Measurements from ENCODE around the gene HSD11B1L. TPM values are rescaled to one million over a fixed set of nuclear protein-coding genes. Genes with fewer than 3 reads are reported as not detected.

HSD11B1L gene
- total RNA-seq, 1 donor from 2014 or later, result 6.6 TPM

DNA sequence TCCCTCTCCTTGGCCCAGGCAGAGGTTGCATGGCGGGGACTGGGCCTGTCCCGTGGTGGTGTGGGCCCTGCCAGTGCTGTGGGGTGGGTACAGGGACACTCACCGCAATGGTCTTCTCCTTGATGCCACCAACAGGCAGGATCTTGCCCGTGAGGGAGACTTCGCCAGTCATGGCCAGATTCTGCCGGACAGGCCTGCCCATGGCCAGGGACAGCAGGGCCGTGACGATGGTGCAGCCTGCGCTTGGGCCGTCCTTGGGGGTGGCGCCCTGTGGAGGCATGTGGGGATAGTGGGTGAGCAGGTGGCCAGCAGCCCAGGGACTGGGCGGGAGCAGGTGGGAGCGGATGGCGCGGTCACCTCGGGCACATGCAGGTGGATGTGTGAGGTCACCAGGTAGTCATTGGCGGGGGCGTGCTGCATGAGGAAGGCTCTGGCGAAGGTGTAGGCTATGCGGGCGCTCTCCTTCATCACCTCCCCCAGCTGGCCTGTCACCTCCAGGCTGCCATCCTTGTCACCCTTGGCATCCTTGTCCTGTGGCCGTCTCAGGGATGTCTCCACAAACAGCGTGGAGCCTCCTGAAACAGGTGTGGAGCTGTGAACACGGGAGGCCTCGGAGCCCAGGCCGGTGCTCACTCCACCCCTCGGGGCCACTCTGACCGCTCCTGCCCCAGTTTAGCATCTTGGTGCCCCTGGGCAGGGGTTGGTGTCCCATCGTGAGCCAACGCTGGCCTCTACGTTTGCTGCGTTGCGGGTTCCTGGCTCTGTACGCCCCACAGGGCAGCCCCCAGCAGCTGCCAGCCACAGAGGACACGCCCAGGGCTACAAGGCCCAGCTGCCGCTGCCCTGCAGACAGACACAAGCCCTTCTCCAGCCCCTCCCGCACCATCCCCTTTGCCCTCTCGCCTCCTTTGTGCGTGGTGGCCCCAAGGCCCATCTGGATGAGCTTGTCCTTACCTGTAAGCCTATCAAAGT lies 12.7 kb downstream of the HSD11B1L start:
- Histone ChIP-seq H3K36me3 (peaks cover 62% of the 10 kb centered on the region), H3K27me3 (no peaks in the 10 kb centered on the region), H3K4me1 (peaks cover 9% of the 10 kb centered on the region), H3K9me3 (no peaks in the 10 kb centered on the region), H3K4me3 (no peak overlapping the region), H3K27ac (no peak overlapping the region)
- DNase-seq, result peak; percentile 67
- TF ChIP-seq, protein P1, sequence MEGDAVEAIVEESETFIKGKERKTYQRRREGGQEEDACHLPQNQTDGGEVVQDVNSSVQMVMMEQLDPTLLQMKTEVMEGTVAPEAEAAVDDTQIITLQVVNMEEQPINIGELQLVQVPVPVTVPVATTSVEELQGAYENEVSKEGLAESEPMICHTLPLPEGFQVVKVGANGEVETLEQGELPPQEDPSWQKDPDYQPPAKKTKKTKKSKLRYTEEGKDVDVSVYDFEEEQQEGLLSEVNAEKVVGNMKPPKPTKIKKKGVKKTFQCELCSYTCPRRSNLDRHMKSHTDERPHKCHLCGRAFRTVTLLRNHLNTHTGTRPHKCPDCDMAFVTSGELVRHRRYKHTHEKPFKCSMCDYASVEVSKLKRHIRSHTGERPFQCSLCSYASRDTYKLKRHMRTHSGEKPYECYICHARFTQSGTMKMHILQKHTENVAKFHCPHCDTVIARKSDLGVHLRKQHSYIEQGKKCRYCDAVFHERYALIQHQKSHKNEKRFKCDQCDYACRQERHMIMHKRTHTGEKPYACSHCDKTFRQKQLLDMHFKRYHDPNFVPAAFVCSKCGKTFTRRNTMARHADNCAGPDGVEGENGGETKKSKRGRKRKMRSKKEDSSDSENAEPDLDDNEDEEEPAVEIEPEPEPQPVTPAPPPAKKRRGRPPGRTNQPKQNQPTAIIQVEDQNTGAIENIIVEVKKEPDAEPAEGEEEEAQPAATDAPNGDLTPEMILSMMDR (IDR thresholded peaks at IDR 0.05), result no peak
- ATAC-seq, result no peak
- intact Hi-C loops (cut with DNase I), result no loop called here

DNA sequence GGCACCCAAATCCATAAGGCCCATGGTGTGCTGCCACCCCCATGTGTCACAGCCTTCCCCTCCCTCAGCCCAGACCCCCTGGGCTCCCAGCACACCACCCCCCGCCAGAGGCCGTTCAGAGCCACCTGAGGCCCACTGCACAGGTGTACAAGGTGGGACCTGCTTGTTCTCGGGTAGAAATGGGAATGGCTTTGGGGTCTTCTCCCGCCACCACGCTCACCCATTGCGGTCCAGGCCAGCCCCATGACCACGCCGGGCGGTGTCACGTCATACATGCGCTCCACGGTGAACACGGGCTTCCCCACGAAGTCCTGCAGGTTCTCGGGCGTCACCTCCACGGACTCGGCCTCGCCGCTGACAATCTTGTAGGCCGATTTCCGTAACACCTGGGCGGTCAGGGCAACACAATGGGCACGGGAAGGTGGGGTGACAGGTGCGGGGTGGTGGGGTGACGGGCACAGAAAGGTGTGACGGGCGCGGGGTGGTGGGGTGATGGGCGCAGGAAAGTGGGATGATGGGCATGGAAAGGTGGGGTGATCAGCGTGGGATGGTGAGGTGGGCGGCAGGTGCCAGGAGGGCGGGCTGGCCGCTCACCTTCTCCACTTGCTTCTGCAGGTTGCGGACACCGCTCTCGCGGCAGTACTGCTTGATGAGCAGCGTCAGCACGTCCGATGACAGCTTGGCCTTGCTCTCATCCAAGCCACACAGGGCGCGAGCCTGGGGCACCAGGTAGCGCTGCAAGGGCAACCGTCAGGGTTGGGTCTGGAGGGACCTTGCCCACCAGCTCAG lies 13.5 kb downstream of the HSD11B1L start:
- H3K4me1 ChIP-seq, result peaks cover 9% of the 10 kb centered on the region
- H3K4me3 ChIP-seq, result no peak overlapping the region
- intact Hi-C loops (cut with DNase I), result no loop called here
- H3K9me3 ChIP-seq, result no peaks in the 10 kb centered on the region
- TF ChIP-seq, protein P1 (IDR thresholded peaks at IDR 0.05), result no peak
- H3K36me3 ChIP-seq, result peaks cover 71% of the 10 kb centered on the region
- H3K27ac ChIP-seq, result no peak overlapping the region
- ATAC-seq (no peak), DNase-seq (no peak)
- H3K27me3 ChIP-seq, result no peaks in the 10 kb centered on the region

DNA sequence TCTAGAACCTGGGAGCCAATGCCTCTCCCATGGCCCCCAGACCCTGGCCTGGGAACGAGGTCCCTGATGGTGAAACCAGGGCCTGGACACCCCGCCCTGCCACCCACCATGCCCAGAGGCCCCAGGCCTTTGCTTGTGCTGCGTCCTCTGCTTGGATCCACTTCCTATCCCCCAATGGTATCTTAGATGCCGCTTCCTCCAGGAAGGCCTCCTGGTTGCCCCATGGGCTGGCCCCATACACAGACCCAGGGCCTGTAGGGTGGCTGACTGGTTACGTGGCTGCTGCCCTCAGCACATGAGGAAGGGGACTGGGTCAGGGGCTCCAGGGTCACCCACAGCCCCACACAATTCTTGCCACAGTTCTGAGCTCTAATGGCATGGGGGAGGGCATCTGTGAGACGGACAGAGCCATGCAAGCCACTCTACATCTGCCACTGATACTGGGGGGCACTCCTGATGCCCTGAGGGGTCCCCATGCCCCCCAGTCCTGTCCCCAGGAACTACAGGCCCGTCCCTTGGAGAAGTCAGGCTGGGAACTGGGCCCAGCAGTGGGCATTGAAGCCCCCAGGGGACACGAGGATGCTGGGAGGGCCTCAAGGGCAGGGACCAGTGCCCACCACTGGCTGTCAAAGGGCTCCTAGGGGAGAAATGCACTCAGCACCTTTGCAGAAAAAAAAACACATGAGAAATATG lies 14.3 kb downstream of the HSD11B1L start:
- H3K36me3 ChIP-seq, result peaks cover 78% of the 10 kb centered on the region
- H3K27ac ChIP-seq, result no peak overlapping the region
- H3K4me3 ChIP-seq, result no peak overlapping the region
- H3K27me3 ChIP-seq, result no peaks in the 10 kb centered on the region
- intact Hi-C loops (cut with DNase I), result no loop called here
- no peaks in the 10 kb centered on the region for H3K9me3 ChIP-seq
- DNase-seq (no peak), ATAC-seq (no peak)
- TF ChIP-seq, protein P1 (IDR thresholded peaks at IDR 0.05), result no peak
- peaks cover 9% of the 10 kb centered on the region for H3K4me1 ChIP-seq

DNA sequence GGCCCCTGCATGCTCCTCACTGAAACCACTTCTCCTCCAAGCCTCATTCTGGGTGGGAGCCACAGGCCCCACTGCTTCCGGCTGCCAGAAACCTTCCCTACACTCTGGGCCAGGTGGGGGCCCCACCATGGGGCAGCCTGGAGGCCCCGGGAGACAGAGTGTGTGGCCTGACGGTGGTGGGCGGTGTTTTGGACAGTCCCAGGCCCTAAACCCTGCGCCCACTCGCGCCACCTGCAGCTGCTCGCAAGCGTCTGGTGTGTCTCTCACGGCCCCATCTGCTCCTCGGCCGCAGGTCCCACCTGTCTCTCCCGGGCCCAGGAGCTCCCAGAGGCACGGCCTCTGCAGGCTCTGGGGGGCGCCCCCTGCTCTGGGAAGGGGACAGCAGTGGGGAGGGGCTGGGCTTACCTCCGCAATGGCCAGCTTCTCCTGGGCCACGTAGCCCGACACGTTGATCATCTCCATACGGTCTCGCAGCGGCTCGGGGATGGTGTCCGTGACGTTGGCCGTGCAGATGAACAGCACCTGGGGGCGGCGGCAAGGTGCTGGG lies 14.9 kb downstream of the HSD11B1L start:
- TF ChIP-seq, protein P1 (IDR thresholded peaks at IDR 0.05), result no peak
- Histone ChIP-seq H3K27ac (no peak overlapping the region), H3K4me3 (no peak overlapping the region), H3K9me3 (no peaks in the 10 kb centered on the region), H3K27me3 (no peaks in the 10 kb centered on the region), H3K36me3 (peaks cover 84% of the 10 kb centered on the region), H3K4me1 (peaks cover 9% of the 10 kb centered on the region)
- intact Hi-C loops (cut with DNase I), result no loop called here
- no peak for ATAC-seq
- no peak for DNase-seq
